WTC11 (cell line): ENCODE measurements around the gene WDR48. TPM values are rescaled to one million over a fixed set of nuclear protein-coding genes. Genes with fewer than 3 reads are reported as not detected.

Experiments
- ATAC-seq: fragments of 200-7000 bp; cut with Tn5 transposase; 2 replicates; pipeline ENCODE4 v1.10.0; 2021; ENCODE audit warnings: mild to moderate bottlenecking, moderate library complexity
- Bru-seq: library from RNA; stranded (reverse); fragments of 400-500 nt; gene quantifications from one replicate; lab custom pipeline; 2021; lab: Mats Ljungman, UMichigan
- CTCF ChIA-PET: fragments of 300-600 bp; sonication (Branson Sonifier 250); formaldehyde crosslinking; loops from one replicate; lab custom pipeline; 2021; ENCODE audit warnings: antibody characterized with exemption; lab: Charles Lee
- POLR2A ChIA-PET: fragments of 350-600 bp; sonication (Branson Sonifier 250); formaldehyde crosslinking; loops from one replicate; lab custom pipeline; 2021; ENCODE audit warnings: antibody characterized with exemption; lab: Charles Lee
- DNase-seq: peaks from one replicate; pipeline ENCODE4 v3.0.0; 2021; ENCODE audit warnings: low spot score
- H3K27ac Mint-ChIP-seq: 2 replicates; pipeline ENCODE4 v1.8.0; 2021; ENCODE audit warnings: mixed read lengths
- H3K27me3 Mint-ChIP-seq: 2 replicates; pipeline ENCODE4 v1.8.0; 2021; ENCODE audit warnings: low read depth, mild to moderate bottlenecking, moderate library complexity, mixed read lengths
- H3K36me3 Mint-ChIP-seq: 2 replicates; pipeline ENCODE4 v1.8.0; 2021; ENCODE audit warnings: mixed read lengths
- H3K4me1 Mint-ChIP-seq: 2 replicates; pipeline ENCODE4 v1.8.0; 2022; ENCODE audit warnings: mixed read lengths
- H3K4me3 Mint-ChIP-seq: 2 replicates; pipeline ENCODE4 v1.8.0; 2021; ENCODE audit warnings: mild to moderate bottlenecking, moderate library complexity, mixed read lengths
- H3K9me3 Mint-ChIP-seq: 2 replicates; pipeline ENCODE4 v1.8.0; 2021; ENCODE audit warnings: mixed read lengths
- CDX4 ChIP-seq: fragments of 250-450 bp; sonication (Bioruptor Pico); IDR thresholded peaks from 2 replicates; pipeline ENCODE4 v1.9.0; 2021; ENCODE audit warnings: moderate library complexity, mild to moderate bottlenecking, inconsistent platforms, borderline replicate concordance
- CTCF ChIP-seq: fragments of 200-600 bp; IDR thresholded peaks from 2 replicates; pipeline ENCODE4 v1.8.0; 2022; ENCODE audit warnings: antibody characterized with exemption
- ESRRA ChIP-seq: sonication (generic); formaldehyde crosslinking; IDR thresholded peaks from 2 replicates; pipeline ENCODE4 v1.8.1; 2022; ENCODE audit warnings: mild to moderate bottlenecking, missing genetic modification reagents, borderline replicate concordance
- GABPB1 ChIP-seq: sonication (generic); formaldehyde crosslinking; IDR thresholded peaks from 2 replicates; pipeline ENCODE4 v1.8.1; 2023; ENCODE audit warnings: mild to moderate bottlenecking, missing genetic modification reagents
- HMGXB4 ChIP-seq: sonication (generic); formaldehyde crosslinking; IDR thresholded peaks from 2 replicates; pipeline ENCODE4 v1.8.1; 2023; ENCODE audit warnings: mild to moderate bottlenecking, moderate library complexity, missing genetic modification reagents
- JUN ChIP-seq: sonication (generic); formaldehyde crosslinking; IDR thresholded peaks from 2 replicates; pipeline ENCODE4 v1.8.0; 2023; ENCODE audit warnings: mild to moderate bottlenecking, missing genetic modification reagents
- NFE2L1 ChIP-seq: sonication (generic); formaldehyde crosslinking; IDR thresholded peaks from 2 replicates; pipeline ENCODE4 v1.8.1; 2023; ENCODE audit warnings: missing genetic modification reagents
- RORB ChIP-seq: fragments of 250-450 bp; sonication (Bioruptor Pico); IDR thresholded peaks from 2 replicates; pipeline ENCODE4 v1.9.0; 2021; ENCODE audit warnings: mild to moderate bottlenecking
- SP1 ChIP-seq: sonication (generic); formaldehyde crosslinking; conservative IDR thresholded peaks from 2 replicates; pipeline ENCODE4 v1.8.1; 2022; ENCODE audit warnings: missing genetic modification reagents
- ZNF219 ChIP-seq: sonication (generic); formaldehyde crosslinking; IDR thresholded peaks from 2 replicates; pipeline ENCODE4 v1.8.0; 2023; ENCODE audit warnings: missing genetic modification reagents, mild to moderate bottlenecking, borderline replicate concordance
- ZNF263 ChIP-seq: sonication (generic); formaldehyde crosslinking; IDR thresholded peaks from 2 replicates; pipeline ENCODE4 v1.8.1; 2022; ENCODE audit warnings: low read depth, mild to moderate bottlenecking, moderate library complexity, missing genetic modification reagents
- ZNF281 ChIP-seq: sonication (generic); formaldehyde crosslinking; IDR thresholded peaks from 2 replicates; pipeline ENCODE4 v1.8.0; 2023; ENCODE audit warnings: mild to moderate bottlenecking, missing genetic modification reagents
- ZNF671 ChIP-seq: fragments of 250-450 bp; sonication (Bioruptor Pico); IDR thresholded peaks from 2 replicates; pipeline ENCODE4 v1.8.0; 2021; ENCODE audit warnings: mild to moderate bottlenecking
- long read RNA-seq, 3 experiments: library from RNA in 1 of 3; library from capped mRNA in 1 of 3; library from polyadenylated mRNA in 1 of 3; unstranded in 2 of 3; stranded (forward) in 1 of 3; transcript quantifications; one replicate each; pipeline ENCODE4 v2.0.0, GENCODE V29; 2021
- total RNA-seq: library from RNA; stranded (reverse); gene quantifications from 3 replicates; pipeline ENCODE4 v1.2.3, GENCODE V29; 2021
- TF ChIP-seq, protein P1 (sequence below): sonication (generic); formaldehyde crosslinking; IDR thresholded peaks from 2 replicates; pipeline ENCODE4 v1.8.0; 2022; ENCODE audit warnings: mild to moderate bottlenecking, missing genetic modification reagents
- TF ChIP-seq, protein P2 (sequence below): sonication (generic); formaldehyde crosslinking; IDR thresholded peaks from 2 replicates; pipeline ENCODE4 v1.8.1; 2022; ENCODE audit warnings: mild to moderate bottlenecking, moderate library complexity, missing genetic modification reagents
- TF ChIP-seq, protein P3 (sequence below): fragments of 250-450 bp; sonication (Bioruptor Pico); IDR thresholded peaks from 2 replicates; pipeline ENCODE4 v1.9.0; 2021; ENCODE audit warnings: mild to moderate bottlenecking, borderline replicate concordance
- TF ChIP-seq, protein P4 (sequence below): sonication (generic); formaldehyde crosslinking; IDR thresholded peaks from 2 replicates; pipeline ENCODE4 v1.8.0; 2022; ENCODE audit warnings: mild to moderate bottlenecking, missing genetic modification reagents

Gene WDR48
- total RNA-seq (35.5 to 40.9 TPM (median 40.9 TPM) in 3 replicates), Bru-seq, nascent RNA (percentile 80 among the genes with signal in this experiment)
- long read RNA-seq, experiment 1, transcript WDR48-201 (19 exons, 3,707 nt): major isoform, 122 of 170 reads
- long read RNA-seq, experiment 1, partial matches to known transcripts: 27 of 170 reads
- long read RNA-seq, experiment 1, other reads (novel, unspliced or antisense): 21 of 170 reads
- long read RNA-seq, experiment 2, transcript WDR48-201 (19 exons, 3,707 nt): major isoform, 10 of 33 reads
- long read RNA-seq, experiment 2, partial matches to known transcripts: 5 of 33 reads
- long read RNA-seq, experiment 2, other reads (novel, unspliced or antisense): 18 of 33 reads
- long read RNA-seq, experiment 3, partial matches to known transcripts: 3 of 13 reads
- long read RNA-seq, experiment 3, other reads (novel, unspliced or antisense): 9 of 13 reads

DNA sequence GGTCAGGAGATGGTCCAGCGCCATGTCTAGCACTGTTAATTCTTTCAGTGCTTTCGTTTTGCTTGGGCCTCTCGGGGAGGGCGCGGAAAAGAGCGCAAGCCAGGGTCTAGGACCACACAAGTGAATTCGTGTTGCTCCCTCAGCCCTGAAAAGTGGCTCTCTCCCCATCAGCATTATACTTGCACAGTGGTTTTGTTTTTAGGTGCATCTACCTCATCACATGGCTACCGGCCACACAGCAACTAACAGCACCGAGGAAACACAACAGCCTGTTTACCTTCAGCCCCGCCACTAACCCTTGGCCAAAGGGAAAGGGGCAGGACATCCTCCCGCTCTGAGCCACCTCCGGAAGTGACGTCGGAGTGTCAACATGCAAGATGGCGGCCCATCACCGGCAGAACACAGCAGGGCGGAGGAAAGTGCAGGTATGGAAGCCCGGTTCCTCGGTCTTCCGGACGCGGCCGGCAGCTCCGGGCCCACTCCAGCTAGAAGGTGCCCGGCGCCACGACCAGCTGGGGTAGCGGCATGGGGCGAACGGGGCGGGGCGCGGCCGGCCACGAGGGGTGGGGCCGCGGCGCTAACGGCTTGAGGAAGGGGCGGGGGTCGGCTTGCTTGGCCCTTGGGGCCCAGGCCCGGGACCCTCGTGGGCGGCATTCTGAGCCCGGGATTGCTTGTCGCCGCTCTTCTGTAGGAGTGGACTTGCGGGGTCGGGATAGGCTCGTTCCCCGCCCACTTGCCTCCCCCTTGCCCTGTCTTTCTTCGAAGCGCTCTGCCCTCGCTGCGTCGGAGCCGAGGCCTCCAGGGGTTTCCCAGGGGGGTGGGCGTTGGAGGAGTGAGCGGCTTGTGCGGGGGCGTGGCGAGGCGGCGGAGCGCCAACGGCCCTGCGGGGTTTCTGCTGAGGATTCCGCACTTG lies at the start of gene WDR48, which contains the start of gene SCN11A:
WDR48 (plus strand) TSS at position 368 of the 913 bp plus-strand sequence; CDS start at position 378, 10 bp downstream.
SCN11A (minus strand) TSS at position 296 of the 913 bp plus-strand sequence. CDS start 101,582 bp downstream, outside the sequence.
- peak; percentile 92 for ATAC-seq
- Mint-ChIP-seq H3K9me3 (no peaks in the 10 kb centered on the region), H3K4me3 (peak within 1 kb of the TSS; percentile 96), H3K27ac (peak within 1 kb of the TSS; percentile 98), H3K27me3 (peaks cover 3% of the 10 kb centered on the region; the same call in 1 of the 2 replicates), H3K36me3 (no peaks in the 10 kb centered on the region), H3K4me1 (peaks cover 13% of the 10 kb centered on the region)
- CTCF ChIA-PET: interaction anchor here (1.1 to 1.6 kb wide), 2 partner anchors 237 to 314 kb away, joined by 3 read pairs; no protein-coding TSS in a partner anchor
- peak; percentile 93 for DNase-seq
- POLR2A ChIA-PET: no interaction called here
- TF ChIP-seq GABPB1 (peak; percentile 86), ZNF671 (no peak), JUN (CRISPR knock-in tag) (no peak), RORB (no peak), CDX4 (CRISPR knock-in tag) (no peak), ZNF219 (CRISPR knock-in tag) (no peak), NFE2L1 (CRISPR knock-in tag) (no peak), SP1 (CRISPR knock-in tag) (peak; percentile 85), CTCF (no peak), ESRRA (CRISPR knock-in tag) (0 out of 2 replicates have a peak, but pooled peaks have one; percentile 57), HMGXB4 (CRISPR knock-in tag) (peak; percentile 46), ZNF281 (no peak), ZNF263 (CRISPR knock-in tag) (no peak)
- TF ChIP-seq, protein P1, sequence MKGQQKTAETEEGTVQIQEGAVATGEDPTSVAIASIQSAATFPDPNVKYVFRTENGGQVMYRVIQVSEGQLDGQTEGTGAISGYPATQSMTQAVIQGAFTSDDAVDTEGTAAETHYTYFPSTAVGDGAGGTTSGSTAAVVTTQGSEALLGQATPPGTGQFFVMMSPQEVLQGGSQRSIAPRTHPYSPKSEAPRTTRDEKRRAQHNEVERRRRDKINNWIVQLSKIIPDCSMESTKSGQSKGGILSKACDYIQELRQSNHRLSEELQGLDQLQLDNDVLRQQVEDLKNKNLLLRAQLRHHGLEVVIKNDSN (CRISPR knock-in tag): peak; percentile 33
- TF ChIP-seq, protein P2, sequence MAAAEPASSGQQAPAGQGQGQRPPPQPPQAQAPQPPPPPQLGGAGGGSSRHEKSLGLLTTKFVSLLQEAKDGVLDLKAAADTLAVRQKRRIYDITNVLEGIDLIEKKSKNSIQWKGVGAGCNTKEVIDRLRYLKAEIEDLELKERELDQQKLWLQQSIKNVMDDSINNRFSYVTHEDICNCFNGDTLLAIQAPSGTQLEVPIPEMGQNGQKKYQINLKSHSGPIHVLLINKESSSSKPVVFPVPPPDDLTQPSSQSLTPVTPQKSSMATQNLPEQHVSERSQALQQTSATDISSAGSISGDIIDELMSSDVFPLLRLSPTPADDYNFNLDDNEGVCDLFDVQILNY (CRISPR knock-in tag): peak; percentile 55
- TF ChIP-seq, protein P3, sequence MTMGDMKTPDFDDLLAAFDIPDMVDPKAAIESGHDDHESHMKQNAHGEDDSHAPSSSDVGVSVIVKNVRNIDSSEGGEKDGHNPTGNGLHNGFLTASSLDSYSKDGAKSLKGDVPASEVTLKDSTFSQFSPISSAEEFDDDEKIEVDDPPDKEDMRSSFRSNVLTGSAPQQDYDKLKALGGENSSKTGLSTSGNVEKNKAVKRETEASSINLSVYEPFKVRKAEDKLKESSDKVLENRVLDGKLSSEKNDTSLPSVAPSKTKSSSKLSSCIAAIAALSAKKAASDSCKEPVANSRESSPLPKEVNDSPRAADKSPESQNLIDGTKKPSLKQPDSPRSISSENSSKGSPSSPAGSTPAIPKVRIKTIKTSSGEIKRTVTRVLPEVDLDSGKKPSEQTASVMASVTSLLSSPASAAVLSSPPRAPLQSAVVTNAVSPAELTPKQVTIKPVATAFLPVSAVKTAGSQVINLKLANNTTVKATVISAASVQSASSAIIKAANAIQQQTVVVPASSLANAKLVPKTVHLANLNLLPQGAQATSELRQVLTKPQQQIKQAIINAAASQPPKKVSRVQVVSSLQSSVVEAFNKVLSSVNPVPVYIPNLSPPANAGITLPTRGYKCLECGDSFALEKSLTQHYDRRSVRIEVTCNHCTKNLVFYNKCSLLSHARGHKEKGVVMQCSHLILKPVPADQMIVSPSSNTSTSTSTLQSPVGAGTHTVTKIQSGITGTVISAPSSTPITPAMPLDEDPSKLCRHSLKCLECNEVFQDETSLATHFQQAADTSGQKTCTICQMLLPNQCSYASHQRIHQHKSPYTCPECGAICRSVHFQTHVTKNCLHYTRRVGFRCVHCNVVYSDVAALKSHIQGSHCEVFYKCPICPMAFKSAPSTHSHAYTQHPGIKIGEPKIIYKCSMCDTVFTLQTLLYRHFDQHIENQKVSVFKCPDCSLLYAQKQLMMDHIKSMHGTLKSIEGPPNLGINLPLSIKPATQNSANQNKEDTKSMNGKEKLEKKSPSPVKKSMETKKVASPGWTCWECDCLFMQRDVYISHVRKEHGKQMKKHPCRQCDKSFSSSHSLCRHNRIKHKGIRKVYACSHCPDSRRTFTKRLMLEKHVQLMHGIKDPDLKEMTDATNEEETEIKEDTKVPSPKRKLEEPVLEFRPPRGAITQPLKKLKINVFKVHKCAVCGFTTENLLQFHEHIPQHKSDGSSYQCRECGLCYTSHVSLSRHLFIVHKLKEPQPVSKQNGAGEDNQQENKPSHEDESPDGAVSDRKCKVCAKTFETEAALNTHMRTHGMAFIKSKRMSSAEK: no peak
- TF ChIP-seq, protein P4, sequence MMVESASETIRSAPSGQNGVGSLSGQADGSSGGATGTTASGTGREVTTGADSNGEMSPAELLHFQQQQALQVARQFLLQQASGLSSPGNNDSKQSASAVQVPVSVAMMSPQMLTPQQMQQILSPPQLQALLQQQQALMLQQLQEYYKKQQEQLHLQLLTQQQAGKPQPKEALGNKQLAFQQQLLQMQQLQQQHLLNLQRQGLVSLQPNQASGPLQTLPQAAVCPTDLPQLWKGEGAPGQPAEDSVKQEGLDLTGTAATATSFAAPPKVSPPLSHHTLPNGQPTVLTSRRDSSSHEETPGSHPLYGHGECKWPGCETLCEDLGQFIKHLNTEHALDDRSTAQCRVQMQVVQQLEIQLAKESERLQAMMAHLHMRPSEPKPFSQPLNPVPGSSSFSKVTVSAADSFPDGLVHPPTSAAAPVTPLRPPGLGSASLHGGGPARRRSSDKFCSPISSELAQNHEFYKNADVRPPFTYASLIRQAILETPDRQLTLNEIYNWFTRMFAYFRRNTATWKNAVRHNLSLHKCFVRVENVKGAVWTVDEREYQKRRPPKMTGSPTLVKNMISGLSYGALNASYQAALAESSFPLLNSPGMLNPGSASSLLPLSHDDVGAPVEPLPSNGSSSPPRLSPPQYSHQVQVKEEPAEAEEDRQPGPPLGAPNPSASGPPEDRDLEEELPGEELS (CRISPR knock-in tag): peak; percentile 94
